GM12875 (cell line): ENCODE data around the gene UBL4B.

Experiments used
- H3K4me3 ChIP-seq: one replicate; pipeline ENCODE4 v1.5.1; 2011; ENCODE audit warnings: low read depth, low read length, control low read depth
- TF ChIP-seq, protein P1 (sequence below): IDR thresholded peaks from 2 replicates; pipeline ENCODE4 v1.5.1; 2011; ENCODE audit warnings: low read depth, mild to moderate bottlenecking, control low read depth, inconsistent platforms, low read length, moderate library complexity, borderline replicate concordance; ENCODE audit not compliant: insufficient read depth

The UBL4B gene

GRCh38 chr1:110133436-110133835, 21.2 kb downstream of the UBL4B start:
- TF ChIP-seq, protein P1, sequence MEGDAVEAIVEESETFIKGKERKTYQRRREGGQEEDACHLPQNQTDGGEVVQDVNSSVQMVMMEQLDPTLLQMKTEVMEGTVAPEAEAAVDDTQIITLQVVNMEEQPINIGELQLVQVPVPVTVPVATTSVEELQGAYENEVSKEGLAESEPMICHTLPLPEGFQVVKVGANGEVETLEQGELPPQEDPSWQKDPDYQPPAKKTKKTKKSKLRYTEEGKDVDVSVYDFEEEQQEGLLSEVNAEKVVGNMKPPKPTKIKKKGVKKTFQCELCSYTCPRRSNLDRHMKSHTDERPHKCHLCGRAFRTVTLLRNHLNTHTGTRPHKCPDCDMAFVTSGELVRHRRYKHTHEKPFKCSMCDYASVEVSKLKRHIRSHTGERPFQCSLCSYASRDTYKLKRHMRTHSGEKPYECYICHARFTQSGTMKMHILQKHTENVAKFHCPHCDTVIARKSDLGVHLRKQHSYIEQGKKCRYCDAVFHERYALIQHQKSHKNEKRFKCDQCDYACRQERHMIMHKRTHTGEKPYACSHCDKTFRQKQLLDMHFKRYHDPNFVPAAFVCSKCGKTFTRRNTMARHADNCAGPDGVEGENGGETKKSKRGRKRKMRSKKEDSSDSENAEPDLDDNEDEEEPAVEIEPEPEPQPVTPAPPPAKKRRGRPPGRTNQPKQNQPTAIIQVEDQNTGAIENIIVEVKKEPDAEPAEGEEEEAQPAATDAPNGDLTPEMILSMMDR, result no peak
- no peak overlapping the region for H3K4me3 ChIP-seq

DNA sequence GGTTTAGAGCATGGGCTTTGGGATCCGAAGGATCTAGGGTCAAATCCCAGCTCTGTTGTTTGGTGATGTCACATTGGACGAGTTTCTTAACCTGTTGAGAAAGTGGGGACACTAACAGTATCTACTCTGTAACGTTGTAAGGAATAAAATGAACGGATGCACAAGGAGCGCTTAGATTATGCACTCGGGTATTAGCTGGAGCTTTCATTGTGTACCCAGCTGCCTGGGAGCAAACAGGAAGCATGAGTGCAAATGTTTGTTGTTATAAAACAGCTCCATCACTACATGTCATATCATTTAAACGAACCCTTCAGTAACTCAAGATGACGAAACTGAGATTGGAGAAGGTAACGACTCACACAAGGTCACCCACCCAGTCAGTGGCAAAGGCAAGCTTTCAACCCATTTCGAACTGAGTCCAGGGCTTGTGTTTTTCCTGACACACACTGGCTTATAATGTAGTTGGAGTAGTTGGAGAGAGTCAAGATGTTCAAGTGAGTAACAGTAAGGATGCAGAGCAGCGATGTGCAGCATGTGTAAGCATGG, 21.9 kb downstream of the UBL4B start:
- H3K4me3 ChIP-seq, result no peak overlapping the region
- TF ChIP-seq, protein P1, result no peak

DNA sequence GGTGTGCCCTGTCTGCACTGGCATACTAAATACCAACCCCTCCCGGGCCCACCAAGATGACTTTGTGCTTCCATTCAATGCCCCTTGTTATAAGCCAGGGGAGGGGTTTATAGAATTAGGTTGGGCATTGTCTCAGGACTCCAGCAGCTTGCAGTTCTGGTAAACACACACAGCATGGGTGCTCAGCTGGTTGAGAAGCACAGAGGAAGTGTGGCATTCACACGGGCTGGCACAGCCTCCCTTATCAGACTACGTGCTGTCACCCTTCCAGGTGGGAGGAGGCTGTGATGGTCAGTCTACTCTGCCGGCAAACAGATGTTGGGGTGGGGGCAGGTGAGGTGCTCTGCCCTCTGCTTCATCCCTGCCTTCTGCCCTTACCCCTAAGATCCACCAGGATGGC, 23.0 kb downstream of the UBL4B start:
- no peak overlapping the region for H3K4me3 ChIP-seq
- TF ChIP-seq, protein P1, result no peak

DNA sequence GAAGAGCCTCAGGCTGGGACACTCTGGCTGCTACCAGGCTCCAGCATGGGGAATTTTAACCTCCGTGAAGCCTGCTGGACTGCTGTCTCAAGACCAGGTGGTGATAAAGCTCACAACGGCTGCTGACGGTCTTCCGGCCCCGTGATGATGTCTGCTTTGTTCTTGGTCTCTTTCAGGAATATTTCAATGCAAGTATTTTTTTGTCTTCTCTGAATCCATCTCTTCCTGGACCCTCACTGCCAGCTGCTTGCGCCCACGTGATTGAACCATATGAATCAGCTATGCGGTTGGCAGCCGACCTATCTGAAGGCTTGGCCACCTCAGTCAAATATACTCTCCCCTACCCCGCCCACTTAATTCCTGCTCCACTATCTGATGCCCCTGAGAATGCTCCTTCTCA, 23.4 kb downstream of the UBL4B start:
- TF ChIP-seq, protein P1, result no peak

GRCh38 chr1:110136911-110137310, 24.7 kb downstream of the UBL4B start:
- TF ChIP-seq, protein P1, result no peak
- H3K4me3 ChIP-seq, result no peak overlapping the region

More for the DNA sequence above, 23.4 kb downstream of the UBL4B start:
- no peak overlapping the region for H3K4me3 ChIP-seq

- no peak overlapping the region for H3K4me3 ChIP-seq
- TF ChIP-seq, protein P1, result no peak
Measured at GRCh38 chr1:110138956-110139355, 26.7 kb downstream of the UBL4B start.

GRCh38 chr1:110144366-110144765, 32.1 kb downstream of the UBL4B start:
- H3K4me3 ChIP-seq, result no peak overlapping the region
- TF ChIP-seq, protein P1, result no peak
